ENCODE measurements around the gene RSRC1.
"Not testable (repeated sequence)": the region's sequence is repeated elsewhere in the genome, so short reads cannot be mapped to it uniquely, and the experiment has no call there.

Gene RSRC1

GRCh38 chr3:158407844-158408517 is 298.1 kb downstream of the RSRC1 start:
- DNase-seq, result no peak

GRCh38 chr3:158408518-158408897 is 298.6 kb downstream of the RSRC1 start:
- not testable (repeated sequence) for DNase-seq

- DNase-seq, result no peak
Observed at GRCh38 chr3:158418035-158418434, 308.1 kb downstream of the RSRC1 start.

GRCh38 chr3:158419820-158420653 is 310.1 kb downstream of the RSRC1 start:
- DNase-seq, result no peak

- peak; percentile 80 to 91 for DNase-seq
Observed at GRCh38 chr3:158420654-158421396, 310.9 kb downstream of the RSRC1 start.

GRCh38 chr3:158430448-158430847 is 320.6 kb downstream of the RSRC1 start:
- DNase-seq, result no peak

- no peak for DNase-seq
Observed at GRCh38 chr3:158430968-158431367, 321.1 kb downstream of the RSRC1 start.

- no peak for DNase-seq
Observed at GRCh38 chr3:158431829-158432228, 321.9 kb downstream of the RSRC1 start.

- peak; percentile 47 to 83 for DNase-seq
Observed at GRCh38 chr3:158434412-158435038, 324.6 kb downstream of the RSRC1 start.

- no peak for DNase-seq
Observed at GRCh38 chr3:158443632-158444031, 333.7 kb downstream of the RSRC1 start.

GRCh38 chr3:158447408-158447807 is 337.5 kb downstream of the RSRC1 start:
- no peak for DNase-seq

- DNase-seq, result peak in 1 of 2 donors; percentile 7
Observed at GRCh38 chr3:158451405-158452055, 341.6 kb downstream of the RSRC1 start.

- DNase-seq, result peak; percentile 18 to 39
Observed at GRCh38 chr3:158452334-158452733, 342.4 kb downstream of the RSRC1 start.

- DNase-seq, result no peak
Observed at GRCh38 chr3:158453004-158453403, 343.1 kb downstream of the RSRC1 start.

GRCh38 chr3:158453865-158454264 is 344.0 kb downstream of the RSRC1 start:
- no peak for DNase-seq

GRCh38 chr3:158455406-158455805 is 345.5 kb downstream of the RSRC1 start:
- DNase-seq, result no peak

GRCh38 chr3:158456114-158456513 is 346.2 kb downstream of the RSRC1 start:
- no peak for DNase-seq

- DNase-seq, result no peak
Observed at GRCh38 chr3:158458464-158458863, 348.6 kb downstream of the RSRC1 start.

- DNase-seq, result peak; percentile 19 to 28
Observed at GRCh38 chr3:158460926-158461325, 351.0 kb downstream of the RSRC1 start.

- no peak for DNase-seq
Observed at GRCh38 chr3:158463556-158463955, 353.7 kb downstream of the RSRC1 start.

- no peak for DNase-seq
Observed at GRCh38 chr3:158465074-158465473, 355.2 kb downstream of the RSRC1 start.

GRCh38 chr3:158470944-158471638 is 361.2 kb downstream of the RSRC1 start:
- DNase-seq, result no peak

All from inflammatory macrophage treated with lipopolysaccharide for 1 hour (primary cell).